HG03064 (cell line): ENCODE measurements around the gene CNTFR.
"Not testable (repeated sequence)": the region's sequence is repeated elsewhere in the genome, so short reads cannot be mapped to it uniquely, and the experiment has no call there.

Experiments
- ATAC-seq: cut with Tn5 transposase; IDR thresholded peaks from one replicate; pipeline ENCODE4 v1.9.1; 2021; ENCODE audit warnings: low read depth; ENCODE audit not compliant: unreplicated experiment

The CNTFR gene

DNA sequence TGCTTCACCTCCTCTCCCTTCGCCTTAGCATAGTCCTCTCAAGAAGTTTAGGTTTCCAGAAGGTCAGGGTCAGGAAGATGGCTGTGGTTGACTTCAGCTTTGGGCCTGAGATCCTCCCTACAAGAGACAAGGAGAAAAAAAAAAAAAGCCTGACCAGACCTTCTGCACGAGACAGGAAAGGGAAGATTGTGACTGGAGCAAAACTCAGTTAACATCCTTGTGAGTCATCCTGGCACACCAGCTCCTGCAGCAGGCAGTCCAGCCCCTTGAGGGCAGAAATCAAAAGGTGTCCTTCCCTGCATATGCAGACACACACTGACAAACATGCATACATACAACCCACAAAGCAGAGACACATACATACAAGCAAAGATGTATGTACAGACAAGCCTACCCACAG, 48.7 kb downstream of the CNTFR start:
- no peak for ATAC-seq

DNA sequence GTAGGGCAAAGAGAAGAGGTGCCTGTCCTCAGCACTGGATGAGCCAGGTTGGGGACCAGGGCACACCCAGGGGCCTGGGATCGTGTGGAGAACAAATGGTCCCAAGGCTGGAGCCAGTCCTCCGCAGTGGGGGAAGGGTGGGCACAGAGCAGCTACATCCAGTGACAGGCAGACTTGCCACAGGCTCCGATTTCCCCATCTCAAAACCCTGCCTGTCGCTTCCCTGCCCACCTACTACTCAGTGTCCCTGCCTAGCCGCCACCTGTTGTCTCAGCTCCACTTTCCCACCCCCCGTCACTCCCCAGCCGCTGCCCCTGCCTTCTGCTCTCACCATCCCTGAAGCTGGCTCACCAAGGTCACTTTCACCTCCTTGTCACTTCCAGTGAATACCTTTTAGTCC, 52.8 kb downstream of the CNTFR start:
- ATAC-seq, result no peak

DNA sequence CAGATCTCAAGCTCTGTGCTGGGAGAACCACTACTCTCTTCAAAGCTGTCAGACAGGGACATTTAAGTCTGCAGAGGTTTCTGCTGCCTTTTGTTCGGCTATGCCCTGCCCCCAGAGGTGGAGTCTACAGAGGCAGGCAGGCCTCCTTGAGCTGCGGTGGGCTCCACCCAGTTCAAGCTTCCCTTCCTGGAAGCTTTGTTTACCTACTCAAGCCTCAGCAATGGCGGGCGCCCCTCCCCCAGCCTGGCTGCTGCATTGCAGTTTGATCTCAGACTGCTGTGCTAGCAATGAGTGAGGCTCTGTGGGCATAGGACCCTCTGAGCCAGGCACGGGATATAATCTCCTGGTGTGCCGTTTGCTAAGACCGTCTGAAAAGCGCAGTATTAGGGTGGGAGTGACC, 57.5 kb downstream of the CNTFR start:
- ATAC-seq, result not testable (repeated sequence)

DNA sequence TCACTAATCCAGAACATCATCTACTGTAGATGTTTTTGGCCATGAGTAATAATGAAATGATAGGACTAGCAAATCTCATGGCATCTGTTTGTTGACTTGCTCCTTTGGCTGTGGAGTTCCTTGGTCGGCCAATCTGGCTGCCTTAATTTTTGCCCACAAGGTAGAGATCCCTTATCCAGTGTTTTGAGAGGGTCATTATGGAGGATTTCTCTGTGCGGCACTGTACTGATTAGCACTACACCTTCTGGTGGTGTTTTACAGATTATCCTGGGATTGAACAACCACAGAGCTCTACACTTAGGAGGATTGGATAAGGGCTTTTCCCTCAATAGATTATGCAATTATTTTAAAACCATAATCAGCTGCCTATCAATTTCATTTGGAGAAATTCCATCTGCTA, 63.5 kb downstream of the CNTFR start:
- ATAC-seq, result no peak

DNA sequence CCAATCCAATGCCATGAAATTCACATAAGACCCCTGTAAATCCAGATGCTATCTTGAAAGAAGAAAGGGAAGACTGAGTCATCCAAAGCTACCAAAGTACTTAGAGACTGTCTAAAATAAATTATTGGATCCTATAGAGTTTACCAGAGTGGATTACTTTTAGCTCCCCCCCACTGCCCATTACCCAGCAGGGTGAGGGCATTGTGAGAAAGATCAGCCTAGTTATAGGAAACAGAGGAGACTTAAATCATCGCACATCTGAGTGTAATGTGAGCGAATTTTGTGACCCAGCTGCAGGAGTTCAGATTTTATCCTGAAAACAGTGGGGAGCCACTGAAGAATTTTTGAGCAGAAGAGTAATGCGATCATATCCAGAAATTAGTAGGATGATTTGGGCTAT, 65.2 kb downstream of the CNTFR start:
- no peak for ATAC-seq

DNA sequence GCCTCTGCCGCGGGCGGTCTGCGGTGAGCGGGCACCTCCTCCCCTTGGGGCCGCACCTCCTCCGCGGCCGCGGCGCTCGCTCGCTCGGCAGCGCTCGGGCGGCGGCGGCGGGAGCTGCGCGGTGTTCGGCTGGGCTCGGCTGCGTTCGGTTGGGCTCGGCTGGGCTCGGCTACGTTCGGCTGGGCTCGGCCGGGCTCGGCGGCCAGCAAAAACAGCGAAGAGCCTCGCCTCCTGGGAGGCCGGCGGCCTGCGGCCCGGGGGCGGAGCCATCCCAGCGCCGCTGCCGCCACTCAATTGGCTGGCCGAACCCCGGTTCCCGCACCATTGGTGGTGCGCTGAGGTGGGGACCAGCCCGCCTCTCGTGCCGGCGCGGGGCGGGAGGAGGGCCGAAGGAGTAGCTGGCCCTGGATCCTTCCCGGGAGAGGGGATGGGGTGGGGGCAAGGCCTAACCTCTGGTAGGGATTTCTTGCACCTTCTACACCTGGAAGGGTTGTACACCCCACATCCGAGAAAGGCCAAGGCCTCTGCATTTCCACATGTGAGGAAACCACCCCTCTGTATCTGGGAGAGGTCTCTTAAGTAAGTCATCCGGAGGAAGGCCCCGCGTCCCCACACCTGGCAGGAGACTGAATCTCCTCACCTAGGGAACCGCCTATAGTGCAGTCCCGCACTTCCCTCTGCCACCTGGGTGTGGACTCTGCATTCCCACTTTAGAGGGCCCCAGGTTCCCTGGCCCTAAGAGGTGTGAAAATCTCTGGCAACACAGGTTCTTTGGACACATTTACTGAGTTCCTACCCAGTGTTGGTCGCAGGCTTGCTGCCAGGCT, 66.3 kb downstream of the CNTFR start, which contains the start of gene ENHO:
Gene ENHO (minus strand): TSS at position 20 of the 827 bp plus-strand sequence. CDS start 1,295 bp downstream, outside the sequence.
- peak; percentile 68 for ATAC-seq

DNA sequence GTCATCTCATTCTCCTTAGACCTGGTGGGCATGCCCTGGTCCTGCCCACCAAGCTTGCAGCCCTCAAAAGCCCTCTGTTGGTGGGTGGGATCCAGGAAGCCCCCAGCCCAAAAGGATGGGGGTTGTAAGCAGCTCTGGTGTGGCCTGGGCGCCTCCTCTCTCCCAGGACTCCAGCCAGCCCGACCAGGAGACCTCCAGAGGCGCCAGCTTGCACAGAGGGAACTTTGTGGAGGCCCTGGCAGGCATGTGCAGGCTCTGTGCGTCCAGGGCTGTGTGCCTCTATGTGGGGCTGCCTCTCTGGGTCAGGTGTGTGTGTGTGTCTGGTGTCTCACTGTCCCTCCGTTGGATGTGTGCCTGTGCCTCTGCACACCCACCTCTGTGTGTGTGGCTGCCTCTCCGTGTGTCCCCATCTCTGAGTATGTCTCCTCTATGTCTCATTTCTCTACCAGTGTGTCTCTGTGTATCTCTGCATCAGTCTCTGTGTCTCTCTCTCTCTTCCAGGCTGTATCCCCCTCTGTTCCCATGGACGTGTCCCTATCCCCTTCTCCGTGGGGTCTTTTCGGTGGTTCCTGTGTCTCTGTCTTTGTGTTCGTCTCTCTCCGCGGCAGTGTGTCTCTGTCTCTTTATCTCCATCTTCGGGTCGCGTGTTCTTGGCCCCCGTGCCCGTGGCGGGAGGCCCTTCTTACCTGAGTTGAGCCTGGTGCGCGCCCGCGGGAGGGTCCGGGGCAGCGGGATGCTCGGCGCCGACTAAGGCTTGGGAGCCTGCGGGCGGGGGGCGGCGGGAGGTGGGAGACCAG, 67.2 kb downstream of the CNTFR start:
- ATAC-seq, result no peak

DNA sequence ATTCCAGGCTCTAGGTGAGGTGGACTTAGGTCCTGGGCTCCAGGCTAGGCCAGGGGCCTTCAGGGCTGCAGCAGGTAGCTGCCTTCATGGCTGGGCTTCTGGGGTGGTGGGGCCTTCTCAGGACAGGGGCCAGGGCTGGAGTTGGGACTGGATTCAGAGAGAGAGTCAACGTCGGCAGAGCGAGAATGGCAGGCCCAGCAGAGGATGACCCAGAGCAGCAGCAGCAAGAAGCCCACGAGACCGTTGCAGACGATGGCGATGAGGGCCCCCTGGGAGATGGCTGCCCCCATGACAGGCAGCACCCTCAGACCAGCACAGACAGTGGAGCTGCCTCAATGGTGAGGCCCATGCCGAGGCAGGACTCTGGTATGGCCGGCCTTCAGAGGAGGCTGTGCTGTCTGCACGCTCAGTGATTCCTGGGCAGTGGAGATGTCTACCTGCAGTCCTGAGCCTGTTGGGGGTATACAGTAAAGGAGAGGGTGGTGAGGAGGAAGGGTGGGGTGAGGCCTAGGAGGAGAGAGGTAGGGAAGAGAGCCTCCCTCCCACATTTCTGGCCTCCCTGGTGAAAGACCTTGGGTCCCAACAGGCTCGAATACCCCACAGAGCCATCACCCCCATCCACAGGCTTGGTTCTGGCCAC, 68.0 kb downstream of the CNTFR start:
- no peak for ATAC-seq

DNA sequence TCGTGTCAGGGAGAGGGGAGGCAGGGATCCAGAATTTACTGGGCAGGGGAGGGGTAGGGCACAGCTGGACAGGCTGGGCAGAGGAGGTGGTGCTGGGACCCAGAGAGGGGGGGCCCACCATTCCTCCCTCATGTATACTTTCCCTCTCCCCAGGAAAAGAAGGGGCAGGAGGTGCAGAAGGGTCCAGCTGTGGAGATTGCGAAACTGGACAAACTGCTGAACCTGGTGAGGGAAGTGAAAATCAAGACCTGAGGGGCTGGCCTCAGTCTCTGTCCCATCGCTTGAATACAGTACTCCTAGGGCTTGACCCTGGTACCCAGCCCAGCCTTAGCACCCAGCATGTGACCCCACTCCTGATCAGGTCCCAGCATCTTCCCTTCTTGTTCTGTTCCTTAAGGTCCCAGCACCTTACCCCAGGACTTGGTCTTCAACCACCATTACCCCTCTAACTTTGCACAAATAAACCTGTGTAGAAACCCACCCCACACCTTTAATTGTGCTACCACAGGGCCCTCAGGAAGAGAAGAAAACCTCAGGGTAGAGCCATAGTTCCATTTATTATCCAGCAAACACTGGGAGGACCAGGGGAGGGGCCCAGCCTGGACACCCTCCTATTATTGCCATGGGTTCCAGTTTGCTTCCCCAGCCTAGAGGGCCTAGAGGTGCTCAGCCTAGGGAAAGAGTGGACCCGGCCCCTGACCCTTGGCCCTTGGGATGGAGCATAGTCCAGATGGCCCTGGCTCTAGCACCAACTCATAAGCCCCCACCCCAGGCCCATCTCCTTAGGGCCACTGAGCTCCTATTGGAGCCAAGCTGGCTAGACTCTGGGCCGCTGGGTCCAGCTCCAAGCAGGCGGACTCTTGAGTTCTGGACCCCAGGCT, 68.8 kb downstream of the CNTFR start:
- ATAC-seq, result no peak

DNA sequence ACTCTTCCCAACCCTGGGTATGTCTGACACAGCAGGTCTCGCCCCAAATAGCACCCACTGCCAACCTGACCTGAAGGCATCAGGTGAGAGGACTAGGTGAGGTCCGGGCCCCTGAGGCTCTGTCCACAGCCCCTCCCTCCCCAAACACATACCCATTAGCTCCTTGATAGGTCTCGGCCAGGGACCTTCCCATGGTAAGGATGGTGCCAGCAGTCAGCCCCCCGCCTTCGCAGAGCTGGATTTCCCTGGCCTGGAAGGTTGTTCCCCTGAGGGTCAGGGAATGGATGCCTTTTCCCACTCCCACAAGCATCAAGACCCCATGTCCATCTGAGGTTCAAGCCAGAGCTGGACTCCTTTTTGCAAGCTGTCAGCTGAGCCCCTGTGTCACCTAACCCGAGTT, 69.4 kb downstream of the CNTFR start:
- ATAC-seq, result no peak

DNA sequence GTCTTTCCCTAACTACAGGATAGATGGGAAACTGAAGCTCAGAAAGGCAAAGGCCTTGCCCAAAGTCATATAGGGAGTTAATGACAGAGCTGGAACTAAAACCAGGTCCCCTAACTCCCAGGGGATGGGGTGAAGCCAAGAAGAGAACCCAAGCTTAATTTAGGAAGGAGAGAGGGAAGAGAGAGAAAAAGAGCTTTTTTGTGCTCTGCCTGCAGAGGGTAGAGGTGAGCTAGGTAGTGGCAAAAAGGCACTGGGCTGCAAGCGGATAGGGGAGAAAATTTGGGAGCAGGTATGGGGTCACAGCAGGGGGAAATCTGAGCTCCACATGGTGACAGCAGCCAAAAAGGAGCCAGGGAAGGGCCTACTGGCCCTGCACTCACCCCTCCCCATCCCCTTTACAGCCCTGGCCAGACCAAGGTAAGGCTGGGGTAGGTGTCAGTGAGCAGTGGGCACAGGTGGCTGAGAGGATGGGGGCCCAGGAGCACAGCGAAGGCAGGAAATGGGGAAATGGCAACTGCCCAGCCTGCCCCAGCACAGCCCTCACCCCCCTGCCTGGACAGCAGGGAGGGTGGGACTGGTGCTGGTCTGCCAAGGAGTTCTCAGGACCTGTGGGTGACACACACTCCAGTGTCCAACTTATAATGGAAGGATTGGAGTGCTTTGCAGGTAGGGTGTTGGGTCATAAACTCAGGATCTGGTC, 70.1 kb downstream of the CNTFR start:
- ATAC-seq, result no peak

DNA sequence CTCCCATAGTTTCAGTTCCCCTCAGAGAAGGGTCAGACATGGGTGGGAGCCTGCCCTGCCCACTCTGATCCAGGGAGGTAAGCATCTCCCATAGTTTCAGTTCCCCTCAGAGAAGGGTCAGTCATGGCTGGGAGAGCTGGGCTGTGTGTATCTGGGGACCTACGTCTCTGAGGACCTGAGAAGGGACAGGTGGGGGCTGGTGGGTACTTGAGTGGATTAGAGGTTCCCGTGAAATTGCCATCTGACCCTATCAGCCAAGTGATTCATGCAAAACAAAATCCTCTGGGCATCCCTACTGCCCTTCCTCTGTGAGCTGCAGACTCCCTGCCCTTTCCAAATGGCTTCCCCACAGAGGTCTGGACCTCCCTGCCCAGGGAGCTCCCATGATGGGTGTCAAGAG, 70.6 kb downstream of the CNTFR start:
- ATAC-seq, result no peak

DNA sequence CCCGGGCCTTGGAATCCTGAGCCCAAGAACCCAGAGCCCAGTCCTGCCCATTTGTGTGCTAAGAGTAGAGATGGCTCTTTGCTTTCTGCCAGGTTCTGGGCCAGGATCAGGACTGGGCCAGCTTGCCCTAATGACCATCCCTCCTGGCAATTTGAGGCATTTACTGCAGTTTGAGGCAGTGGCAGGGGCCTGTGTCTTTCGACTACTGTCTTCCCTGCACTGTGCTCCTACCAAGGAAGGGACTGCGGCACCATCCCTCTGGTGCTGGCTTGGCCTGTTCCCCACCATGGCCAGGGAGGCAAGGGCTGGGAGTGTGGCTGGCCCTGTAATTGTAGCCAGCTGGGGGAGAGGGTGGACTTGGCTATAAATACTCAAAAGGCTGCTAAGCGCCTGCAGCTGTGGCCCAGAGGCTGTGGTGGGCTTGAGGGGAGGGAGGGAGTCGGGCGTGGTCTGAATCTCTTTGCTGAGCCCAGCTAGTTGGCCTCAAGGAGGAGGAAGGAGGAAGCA, 71.4 kb downstream of the CNTFR start:
- no peak for ATAC-seq

DNA sequence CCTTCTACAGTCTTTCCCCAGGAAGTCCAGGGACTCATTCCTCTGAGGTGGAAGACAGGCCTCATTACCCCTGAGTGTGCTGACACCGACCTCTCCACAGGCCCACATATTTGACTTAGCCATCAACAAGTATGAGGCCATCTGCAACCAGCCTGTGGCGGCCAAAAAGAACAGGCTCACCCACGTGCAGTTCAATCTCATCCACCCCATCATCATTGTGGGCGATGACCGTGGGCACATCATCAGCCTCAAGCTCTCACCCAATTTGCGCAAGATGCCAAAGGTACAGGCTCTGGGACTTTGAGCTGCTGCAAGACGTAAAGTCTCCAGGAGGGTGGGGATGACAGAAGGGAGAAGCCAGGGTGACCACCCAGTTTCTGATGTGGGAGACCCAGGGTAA, 72.3 kb downstream of the CNTFR start:
- ATAC-seq, result no peak

DNA sequence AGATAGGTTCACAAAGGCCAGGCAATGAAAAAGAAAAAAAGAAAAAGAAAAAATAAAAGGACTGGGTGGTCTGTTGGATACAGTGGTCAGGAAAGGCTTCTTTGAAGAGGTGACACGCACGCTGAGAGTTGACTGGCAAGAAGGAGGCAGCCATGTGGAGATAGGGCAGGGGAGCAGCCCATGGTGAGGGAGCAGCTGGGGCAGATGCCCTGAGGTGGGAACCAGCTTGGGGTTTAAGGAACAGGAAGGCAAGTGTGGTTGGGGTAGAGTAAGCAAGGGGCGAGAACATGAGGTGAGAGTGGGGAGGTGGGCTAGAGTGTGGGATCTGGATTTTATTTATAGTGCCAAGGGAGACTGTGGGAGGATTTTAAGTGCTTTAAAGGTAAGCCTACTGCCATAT, 73.6 kb downstream of the CNTFR start:
- no peak for ATAC-seq

DNA sequence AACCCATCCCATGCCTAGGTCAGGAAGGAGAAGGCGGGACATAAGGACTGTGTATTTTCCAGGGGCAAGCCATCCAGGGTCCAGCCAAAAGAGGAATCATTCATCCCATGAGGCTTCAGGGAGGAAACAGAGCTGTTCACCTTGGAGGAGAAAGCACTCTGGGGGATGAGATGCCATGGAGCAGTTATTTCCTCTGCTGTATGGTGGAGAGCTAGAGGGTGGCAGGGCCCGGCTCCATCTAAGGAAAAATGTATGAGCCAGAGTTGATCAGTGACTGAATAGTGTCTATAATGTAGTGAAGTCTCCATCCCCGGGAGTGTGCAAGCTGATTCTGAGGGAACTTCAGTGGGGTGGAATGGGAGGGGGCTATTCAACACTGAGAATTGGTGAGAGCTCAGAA, 74.7 kb downstream of the CNTFR start:
- no peak for ATAC-seq

DNA sequence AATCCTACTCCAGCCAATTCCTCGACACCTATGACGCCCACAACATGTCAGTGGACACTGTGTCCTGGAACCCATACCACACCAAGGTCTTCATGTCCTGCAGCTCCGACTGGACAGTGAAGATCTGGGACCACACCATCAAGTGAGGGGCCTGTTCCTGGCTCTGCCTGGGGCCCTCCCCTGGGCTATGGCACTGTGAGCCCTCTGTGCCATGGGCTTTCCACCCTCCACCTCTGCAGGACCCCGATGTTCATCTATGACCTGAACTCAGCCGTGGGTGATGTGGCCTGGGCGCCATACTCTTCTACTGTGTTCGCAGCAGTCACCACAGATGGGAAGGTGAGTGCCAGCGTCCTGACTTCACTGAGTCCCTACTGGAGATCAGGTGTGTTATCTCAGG, 75.1 kb downstream of the CNTFR start:
- no peak for ATAC-seq

DNA sequence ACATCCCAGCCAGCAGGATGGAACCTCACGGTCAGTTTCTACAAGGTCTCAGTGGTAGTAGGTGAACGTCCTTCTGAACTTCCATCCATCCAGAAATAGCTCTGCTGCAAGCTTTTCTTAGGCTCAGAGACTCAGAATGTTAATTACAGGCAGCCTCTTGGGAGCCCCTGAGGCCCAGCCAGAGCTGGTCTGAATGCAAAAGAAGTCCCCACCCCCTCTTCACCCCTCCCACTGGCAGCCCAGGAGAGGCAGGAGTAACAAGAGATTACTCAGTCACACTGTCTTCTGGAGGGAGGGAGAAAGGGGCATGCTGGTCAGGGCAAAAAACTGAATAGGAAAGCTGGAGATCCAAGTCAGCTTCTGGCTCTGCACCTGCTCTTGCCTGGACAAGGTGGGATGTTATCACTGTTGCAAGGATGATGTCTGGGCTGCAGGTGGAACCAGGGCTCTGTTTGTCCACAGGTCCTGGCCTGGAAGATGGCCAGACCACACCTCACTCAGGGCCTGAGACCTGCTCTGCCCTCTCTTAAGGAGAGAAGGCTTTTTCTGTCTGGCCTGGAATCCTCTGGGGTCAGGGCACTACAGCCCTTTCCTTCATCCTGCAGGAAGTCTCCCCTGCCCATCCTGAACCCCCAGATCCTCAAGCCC, 75.8 kb downstream of the CNTFR start:
- no peak for ATAC-seq
